Daoy (cell line): ENCODE measurements around the gene LSG1. TPM values are rescaled to one million over a fixed set of nuclear protein-coding genes. Genes with fewer than 3 reads are reported as not detected.

ENCODE experiments used
- total RNA-seq: library from RNA; depleted of rRNA; stranded (reverse); fragments of >200 nt; shearing (Covaris generic); gene quantifications from 2 replicates; pipeline ENCODE4 v1.2.3, GENCODE V29; 2014; rRNA removed

The LSG1 gene
- total RNA-seq, 1 experiment from 2014 or later = 78.6 TPM

Other genes starting within 250 kb of the LSG1 start
- 184 and 186 TPM in 2 replicates for gene ATP13A3, start 185.2 kb downstream of the LSG1 start, total RNA-seq
- 8.8 and 12.9 TPM in 2 replicates for gene TMEM44, start 38.8 kb downstream of the LSG1 start, total RNA-seq
- 69.2 and 82.0 TPM in 2 replicates for gene FAM43A, start 13.7 kb upstream of the LSG1 start, total RNA-seq